GM13977 (cell line): ENCODE measurements around the gene CDK3.
A peak's percentile ranks its signal among the peaks of the same experiment; 100 is the strongest.

Experiments
- DNase-seq: peaks from one replicate; pipeline ENCODE4 v3.0.0; 2012; ENCODE audit warnings: low spot score
- in situ Hi-C: fragments of 300-500 bp; cut with MboI; formaldehyde crosslinking; loops from one replicate; pipeline ENCODE4 v1.12.0; 2022; ENCODE audit warnings: low sequenced_read_pairs, low pct_unique_long_range_greater_than_20kb, mixed read lengths, inconsistent platforms; ENCODE audit not compliant: unreplicated experiment
- TF ChIP-seq, protein P1 (sequence below): IDR thresholded peaks from 2 replicates; pipeline ENCODE4 v1.5.1; 2012; ENCODE audit warnings: mild to moderate bottlenecking, control low read depth; ENCODE audit not compliant: insufficient read depth; ENCODE audit errors: extremely low read depth, missing control alignments

The CDK3 gene

DNA sequence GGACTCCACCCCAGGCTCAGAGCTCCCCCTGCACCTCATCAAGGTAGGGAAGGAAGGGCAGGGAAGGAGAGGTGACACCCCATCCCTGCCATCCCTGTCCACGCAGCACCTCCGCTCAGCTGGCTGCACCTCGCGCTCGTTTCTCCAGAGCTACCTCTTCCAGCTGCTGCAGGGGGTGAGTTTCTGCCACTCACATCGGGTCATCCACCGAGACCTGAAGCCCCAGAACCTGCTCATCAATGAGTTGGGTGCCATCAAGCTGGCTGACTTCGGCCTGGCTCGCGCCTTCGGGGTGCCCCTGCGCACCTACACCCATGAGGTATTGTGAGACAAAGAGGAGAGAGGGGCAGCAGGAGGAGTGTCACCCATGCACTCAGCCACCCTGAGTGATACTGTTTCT is 1.4 kb downstream of the CDK3 start:
- no peak for DNase-seq
- TF ChIP-seq, protein P1, sequence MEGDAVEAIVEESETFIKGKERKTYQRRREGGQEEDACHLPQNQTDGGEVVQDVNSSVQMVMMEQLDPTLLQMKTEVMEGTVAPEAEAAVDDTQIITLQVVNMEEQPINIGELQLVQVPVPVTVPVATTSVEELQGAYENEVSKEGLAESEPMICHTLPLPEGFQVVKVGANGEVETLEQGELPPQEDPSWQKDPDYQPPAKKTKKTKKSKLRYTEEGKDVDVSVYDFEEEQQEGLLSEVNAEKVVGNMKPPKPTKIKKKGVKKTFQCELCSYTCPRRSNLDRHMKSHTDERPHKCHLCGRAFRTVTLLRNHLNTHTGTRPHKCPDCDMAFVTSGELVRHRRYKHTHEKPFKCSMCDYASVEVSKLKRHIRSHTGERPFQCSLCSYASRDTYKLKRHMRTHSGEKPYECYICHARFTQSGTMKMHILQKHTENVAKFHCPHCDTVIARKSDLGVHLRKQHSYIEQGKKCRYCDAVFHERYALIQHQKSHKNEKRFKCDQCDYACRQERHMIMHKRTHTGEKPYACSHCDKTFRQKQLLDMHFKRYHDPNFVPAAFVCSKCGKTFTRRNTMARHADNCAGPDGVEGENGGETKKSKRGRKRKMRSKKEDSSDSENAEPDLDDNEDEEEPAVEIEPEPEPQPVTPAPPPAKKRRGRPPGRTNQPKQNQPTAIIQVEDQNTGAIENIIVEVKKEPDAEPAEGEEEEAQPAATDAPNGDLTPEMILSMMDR: no peak
- in situ Hi-C loops: loop anchor here (10.0 kb wide), 1 partner anchor 97 kb away; the partner anchor contains the start of gene MRPL38

DNA sequence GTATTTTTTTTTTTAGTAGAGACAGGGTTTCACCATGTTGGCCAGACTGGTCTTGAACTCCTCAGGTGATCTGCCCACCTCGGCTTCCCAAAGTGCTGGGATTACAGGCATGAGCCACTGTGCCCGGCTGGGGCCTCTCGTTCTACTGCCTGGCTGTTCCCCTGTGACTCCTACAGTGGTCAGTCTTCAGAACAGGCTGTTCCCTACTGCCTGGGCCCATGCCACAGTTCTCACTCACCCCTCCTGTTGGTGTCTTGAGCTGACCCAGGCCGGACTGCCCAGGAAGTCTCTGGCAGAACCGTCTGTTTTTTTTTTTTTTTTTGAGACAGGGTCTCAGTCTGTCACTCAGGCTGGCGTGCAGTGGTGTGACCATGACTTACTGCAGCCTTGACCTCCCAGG is 3.3 kb downstream of the CDK3 start:
- TF ChIP-seq, protein P1: no peak
- no peak for DNase-seq
- in situ Hi-C loops: loop anchor here (10.0 kb wide), 1 partner anchor 99 kb away; the partner anchor contains the start of gene MRPL38

DNA sequence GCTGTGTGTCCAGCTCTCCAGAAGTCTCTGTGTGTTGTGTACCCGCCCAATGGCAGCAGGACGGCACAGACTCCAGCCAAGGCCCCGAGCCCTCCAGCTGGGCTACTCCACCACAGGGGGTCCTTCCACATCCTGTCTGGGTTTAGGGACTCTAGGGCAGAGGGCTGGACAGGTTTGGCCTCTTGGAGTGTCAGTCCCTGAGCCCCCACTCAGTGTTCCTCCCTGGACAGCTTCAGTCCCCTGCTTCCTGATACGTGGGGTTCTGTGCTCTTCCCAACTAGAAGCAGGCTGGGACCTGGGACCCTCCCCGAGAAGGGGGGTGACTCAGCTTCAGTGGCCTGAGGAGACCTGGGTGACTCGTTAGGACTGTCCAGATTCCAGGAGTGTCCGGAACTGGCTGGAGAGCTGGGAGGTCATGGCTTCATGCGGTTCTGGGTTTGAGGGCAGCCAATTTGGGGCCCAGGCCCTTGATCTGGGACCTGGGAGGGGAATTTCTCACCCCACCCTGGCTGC is 4.2 kb downstream of the CDK3 start:
- in situ Hi-C loops: loop anchor here (10.0 kb wide), 1 partner anchor 100 kb away; the partner anchor contains the start of gene MRPL38
- TF ChIP-seq, protein P1: no peak
- DNase-seq: no peak

DNA sequence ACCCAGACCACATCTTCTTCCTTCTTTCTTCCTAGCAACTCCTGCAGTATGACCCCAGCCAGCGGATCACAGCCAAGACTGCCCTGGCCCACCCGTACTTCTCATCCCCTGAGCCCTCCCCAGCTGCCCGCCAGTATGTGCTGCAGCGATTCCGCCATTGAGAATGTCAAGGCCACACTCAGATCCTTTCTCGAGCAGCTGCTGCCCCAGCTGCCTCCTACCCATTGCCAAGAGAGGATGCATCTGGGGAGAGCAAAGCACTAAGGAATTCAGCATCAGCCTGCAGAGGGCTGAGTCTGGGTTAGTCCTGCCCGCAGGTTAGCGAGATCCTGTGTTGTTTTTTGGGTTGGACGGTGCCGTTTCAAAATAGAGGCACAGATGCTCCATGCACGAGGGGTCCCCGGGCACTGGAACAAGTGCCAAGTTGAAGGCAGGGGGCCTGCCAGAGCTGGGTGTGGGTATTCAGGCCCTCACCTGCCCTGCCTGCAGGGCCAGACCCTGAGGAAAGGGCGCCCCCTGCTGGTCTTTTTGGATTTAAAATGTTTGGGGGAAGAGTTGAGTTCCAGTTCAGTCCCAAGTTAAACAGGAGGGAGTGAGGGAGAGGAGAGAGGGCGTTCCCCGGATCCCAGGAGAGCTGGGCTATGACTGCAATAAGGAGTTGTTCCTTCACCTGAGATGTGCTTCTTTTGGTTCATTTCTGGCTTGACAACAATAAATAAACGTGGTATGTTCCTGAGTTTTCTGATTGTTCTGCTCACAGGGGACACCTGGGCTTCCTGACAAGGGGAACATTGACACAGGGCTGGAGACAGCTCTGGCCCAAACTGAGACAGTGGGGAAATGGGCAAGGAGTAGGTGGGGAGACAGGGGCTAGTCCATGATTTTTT is 4.9 kb downstream of the CDK3 start:
- peak; percentile 90 for DNase-seq
- in situ Hi-C loops: loop anchor here (10.0 kb wide), 1 partner anchor 101 kb away; the partner anchor contains the start of gene MRPL38
- TF ChIP-seq, protein P1: peak; percentile 77

GRCh38 chr17:76007131-76007849 is 6.6 kb downstream of the CDK3 start:
- TF ChIP-seq, protein P1: no peak
- in situ Hi-C loops: loop anchor here (10.0 kb wide), 1 partner anchor 102 kb away; the partner anchor contains the start of gene MRPL38
- no peak for DNase-seq

GRCh38 chr17:76007850-76008165 is 7.2 kb downstream of the CDK3 start:
- in situ Hi-C loops: loop anchor here (10.0 kb wide), 1 partner anchor 103 kb away; the partner anchor contains the start of gene MRPL38

More at GRCh38 chr17:76007850-76008165, 7.2 kb downstream of the CDK3 start:
- no peak for DNase-seq
- TF ChIP-seq, protein P1: no peak
